Activated CD8-positive, alpha-beta memory T cell treated with anti-CD3 and anti-CD28 coated beads for 1 hour (primary cell): ENCODE measurements around the gene IFT27.
A peak's percentile ranks its signal among the peaks of the same experiment; 100 is the strongest.

Source experiments
- DNase-seq, 2 donors: peaks; one replicate each; pipeline ENCODE4 v3.0.0-alpha.2; 2020; ENCODE audit warnings: low read depth in 1 of 2; ENCODE audit errors: extremely low read depth in 1 of 2

The IFT27 gene

DNA sequence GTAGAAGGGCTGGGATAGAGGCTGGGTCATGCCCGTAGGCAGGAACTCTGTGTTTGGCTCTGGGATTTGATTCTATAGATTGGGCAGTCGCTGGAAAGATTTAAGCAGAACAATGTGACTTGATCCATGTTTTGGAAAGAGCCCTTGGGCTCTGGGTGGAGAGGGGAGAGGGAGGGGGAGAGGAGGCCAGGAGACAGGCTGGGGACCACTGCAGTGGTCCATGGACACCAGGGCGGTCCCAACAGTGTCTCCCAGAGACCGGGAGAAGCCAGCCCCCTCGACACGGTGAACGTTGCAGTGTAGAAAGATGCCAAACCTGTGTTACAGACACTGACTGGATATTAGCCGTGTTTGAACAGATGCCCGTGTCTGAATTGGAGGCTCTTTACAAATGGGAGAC, 21.5 kb upstream of the IFT27 start:
- DNase-seq, result no peak

DNA sequence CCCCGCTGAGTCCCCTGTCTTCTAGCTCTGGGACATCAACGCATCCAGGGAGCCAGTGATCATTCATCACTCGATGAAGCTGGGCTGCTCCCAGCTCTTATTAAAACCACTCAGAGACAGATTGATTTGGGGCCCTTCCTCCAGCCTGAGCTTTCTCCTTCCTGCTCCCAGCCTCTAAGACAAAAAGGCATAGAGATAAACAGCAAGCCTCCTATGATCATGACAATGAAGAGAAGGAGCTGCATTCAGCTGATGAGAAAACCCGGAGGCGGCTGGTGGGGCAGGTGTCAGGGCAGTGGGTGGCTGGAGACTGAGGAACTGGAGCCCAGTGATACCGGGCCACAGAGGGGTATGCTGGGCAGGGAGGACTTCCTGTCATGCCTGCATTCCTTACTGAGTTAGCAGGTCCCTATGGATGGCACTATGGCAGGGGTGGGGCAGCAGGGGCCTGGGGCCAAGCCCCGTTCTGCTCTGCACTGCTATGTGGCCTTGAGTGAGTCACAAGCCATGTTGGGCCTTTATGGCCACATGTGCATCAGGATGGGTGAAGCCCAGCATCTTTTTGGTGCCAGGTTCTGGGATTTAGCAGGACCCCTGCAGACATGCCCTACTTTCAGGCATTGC, 20.7 kb upstream of the IFT27 start:
- no peak for DNase-seq

DNA sequence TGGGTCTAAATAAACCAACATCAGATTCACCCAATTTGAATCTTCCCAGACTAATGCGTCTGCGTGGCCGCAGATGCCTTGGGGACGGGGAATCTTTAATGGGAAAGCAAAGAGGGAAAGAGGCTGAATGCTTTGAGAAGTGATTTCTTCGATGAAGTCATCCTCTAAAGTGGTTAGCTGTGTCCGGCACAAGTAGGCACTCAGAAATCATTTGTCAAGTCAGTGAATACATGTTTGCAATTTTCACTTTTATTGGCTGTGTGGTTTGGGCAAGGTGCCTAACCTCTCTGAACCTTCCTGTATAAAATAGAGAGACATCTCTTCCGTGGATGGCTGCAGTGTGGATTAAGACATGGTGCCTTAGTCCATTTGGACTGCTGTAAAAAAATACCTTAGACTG, 19.7 kb upstream of the IFT27 start:
- no peak for DNase-seq

DNA sequence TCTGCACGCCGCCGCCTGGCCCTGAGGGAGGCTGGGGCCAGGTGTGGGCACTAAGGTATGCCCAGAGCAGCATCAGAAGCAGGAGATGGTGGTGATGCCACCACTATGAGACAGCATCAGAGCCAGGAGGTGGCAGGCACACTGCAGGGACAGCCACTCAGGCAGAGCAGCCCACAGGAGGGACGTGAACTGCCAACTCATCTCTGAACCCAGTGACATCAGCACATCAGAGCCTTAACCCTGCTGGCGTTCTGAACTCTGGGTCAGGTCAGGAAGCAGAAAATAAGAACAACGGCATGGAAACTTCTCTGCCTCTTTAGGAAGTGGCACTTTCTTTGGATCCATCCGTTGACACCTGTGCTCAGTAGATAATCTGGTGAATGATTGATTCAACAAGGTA, 14.7 kb upstream of the IFT27 start:
- DNase-seq, result no peak

DNA sequence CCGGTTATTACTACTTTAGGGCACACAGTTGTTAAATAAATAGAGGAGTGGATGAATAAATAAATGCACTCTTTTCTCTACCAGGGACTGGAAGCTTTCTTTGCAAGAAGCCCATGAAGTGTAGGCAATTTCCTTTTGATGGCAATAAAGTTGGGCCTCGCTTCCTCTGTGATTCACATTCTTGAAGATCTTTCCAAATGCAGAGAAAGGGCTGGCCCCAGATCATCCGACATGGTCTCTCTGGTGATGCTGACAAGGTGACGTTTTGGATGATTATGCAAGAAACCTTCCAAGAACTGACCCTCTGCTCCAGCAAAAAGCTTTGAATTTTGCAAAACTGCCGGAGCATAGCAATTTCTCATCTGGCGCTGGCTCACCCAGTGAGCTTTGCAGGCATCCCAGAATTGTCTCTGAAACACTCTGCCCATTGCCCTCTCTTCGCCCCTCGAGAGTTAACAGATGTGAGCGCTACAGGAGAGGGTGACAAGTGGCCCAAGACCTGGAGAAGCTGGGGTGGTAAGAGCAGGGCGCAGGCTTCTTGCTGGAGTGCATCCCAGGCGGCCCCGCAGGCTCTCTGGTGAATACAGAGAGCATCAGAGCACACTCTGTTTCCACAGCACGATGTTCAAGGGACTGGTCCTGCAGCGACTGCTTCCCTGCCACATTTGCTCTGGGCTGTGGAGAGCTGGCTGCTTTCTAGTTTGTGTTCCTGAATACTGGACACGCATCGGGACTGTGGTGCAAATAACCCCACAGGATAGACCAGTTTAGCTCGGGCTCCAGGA, 11.5 kb upstream of the IFT27 start:
- DNase-seq, result no peak

DNA sequence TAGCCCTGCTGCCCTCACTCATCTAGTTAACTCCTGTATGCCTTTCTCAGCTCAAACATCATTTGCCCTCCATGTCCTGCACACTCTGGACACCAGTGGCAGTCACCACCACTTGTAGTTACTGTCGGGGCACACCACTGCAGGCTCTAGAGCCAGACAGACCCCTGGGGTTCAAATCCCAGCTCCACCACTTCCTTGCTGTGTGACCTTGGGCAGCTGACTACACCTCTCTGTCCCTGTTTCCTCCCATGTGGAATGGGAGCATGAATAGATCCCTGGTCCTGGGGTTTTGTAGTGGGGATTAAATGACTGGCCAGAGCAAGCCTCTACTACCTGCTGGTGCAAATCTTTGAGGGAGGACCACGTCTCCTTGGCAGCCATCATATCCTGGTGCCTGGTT, 7.8 kb upstream of the IFT27 start:
- DNase-seq, result no peak

DNA sequence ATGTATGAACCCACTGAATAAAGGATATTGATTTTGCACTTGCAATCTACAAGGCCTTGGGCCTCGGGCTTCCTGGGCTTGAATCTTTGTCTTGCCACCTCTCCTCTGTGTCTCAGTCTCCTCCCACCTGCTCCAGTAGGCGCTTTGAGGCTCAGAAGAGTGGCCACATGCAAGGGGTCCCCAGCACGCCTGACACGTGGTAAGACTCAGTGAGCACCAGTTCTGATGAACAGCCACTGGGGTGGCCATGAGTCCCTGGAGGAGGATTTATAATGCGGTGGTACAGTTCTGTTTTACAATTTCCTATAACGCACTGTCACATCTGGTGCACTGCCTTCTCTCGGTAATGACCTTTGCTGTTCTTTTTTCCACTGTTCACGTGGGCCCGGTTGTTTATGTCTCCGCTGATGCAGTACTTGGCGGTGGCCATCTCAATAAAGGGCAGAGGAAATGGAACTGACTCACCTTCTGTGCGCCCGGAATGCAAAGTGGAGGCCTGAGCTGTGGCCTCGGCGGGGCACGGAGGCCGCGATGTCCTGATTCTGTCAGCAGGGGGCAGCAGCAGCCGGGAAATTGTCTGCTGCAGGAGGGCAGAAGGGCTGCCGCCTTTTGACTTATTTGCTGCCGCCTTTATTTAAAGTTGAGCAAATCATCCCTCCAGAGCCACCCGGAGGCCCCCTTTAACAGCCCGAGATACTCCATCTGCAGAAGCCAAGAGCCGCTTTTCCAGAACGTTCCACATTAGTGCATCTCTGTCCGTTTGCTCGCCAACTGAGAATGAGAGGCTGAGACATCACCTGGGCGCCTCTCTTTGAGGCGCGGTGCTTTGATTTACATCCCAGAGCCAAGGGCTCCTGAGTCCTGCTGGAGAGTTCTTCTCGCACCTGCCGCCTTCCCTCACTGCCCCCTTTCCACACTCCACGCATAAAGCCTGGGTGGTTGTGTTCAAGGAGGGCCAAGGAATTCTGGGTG, 6.0 kb upstream of the IFT27 start:
- DNase-seq, result peak; percentile 58 to 75

DNA sequence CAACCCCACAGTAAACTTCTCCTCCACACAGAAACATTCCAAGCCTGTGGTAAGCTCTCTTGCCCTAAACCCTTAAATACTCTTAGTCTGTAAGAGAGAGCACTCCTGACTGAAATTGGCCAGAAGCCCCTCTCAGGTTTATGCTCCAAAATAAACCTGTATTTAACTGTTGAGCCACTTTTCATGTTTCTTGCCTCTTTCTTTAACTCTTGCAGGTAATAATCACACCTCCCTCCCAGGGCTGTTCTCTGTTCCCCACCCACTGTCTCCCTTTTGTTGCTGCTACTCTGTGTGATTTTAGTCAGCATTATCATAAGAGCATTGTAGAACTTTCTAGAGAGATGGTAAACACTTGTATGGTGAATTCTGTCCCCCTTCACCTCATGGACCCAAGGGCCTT, 2.1 kb upstream of the IFT27 start:
- no peak for DNase-seq

DNA sequence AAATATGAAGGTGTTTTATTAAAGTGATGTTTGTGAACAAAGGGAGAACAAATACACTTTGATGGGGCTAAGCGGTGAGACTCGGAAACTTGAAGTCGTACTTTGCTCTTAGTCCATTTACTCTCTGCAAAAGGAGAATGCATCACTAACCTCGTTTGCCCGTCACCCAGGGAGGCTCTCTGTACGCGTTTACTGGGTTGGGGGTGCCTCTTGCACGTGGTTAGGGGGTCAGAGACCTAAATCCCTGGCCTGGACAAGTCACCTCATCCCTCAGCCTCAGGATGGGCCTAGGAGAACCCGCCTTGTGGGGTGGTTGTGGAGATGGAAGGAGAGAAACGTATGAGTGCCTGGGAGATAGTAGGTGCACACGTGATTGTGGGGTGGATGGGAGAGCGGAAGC, 803 bp upstream of the IFT27 start:
- DNase-seq, result no peak

DNA sequence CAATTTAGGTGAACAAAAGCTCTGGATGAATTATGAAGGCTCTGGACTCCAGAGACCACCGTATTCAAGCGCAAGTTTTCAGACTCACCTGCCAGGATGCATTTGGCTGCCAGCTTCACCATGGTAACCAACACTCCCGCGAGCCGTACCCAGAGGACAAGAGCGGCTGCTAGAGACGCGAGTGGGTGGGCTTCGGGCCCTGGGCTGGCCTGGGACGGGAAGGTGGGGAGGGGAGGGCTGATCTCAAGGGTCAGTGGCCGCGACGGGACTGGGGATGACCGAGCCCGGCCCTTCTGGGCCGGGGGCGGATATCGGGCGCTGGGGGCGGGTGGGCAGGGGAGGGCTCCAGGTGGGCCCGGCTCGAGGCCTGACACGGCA, 344 bp downstream of the IFT27 start:
- DNase-seq, result peak in 1 of 2 donors; percentile 15

DNA sequence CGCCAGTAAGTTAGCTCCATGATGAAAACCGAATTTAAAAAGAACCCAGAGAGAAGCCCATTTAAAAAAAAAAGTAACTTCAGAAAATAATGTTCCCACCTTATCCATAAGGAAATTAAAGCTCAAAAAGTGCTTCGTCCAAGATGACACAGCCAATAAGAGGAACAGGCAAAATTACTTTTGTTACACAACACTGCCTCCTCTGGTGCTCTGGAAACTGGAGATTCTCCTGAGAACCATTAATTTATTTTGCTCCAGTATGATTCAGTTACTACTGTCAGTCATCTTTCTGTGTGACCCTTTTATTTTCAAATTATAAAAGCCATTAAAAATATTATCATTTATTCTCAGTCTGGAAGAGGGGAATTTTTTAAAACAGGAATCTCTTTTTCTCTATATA, 2.0 kb downstream of the IFT27 start:
- no peak for DNase-seq

DNA sequence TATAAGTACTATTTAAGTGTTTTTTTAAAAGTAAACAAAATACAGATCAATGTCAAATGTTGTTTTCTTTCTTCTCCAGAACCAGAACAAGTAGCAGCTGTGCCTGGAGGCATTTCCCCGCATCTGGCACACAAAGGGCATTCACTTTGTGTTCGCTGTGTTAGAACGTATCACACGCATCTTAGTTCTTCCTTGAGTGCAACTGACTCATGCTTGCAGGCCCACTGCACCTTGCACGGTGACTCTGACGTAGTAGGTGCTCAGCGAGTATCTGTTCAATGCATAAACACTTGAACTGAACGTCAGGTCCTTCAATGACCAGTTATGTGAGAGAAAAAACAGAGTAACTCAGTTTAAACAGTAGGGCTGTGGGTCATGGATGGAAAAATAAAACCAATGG, 3.5 kb downstream of the IFT27 start:
- no peak for DNase-seq

DNA sequence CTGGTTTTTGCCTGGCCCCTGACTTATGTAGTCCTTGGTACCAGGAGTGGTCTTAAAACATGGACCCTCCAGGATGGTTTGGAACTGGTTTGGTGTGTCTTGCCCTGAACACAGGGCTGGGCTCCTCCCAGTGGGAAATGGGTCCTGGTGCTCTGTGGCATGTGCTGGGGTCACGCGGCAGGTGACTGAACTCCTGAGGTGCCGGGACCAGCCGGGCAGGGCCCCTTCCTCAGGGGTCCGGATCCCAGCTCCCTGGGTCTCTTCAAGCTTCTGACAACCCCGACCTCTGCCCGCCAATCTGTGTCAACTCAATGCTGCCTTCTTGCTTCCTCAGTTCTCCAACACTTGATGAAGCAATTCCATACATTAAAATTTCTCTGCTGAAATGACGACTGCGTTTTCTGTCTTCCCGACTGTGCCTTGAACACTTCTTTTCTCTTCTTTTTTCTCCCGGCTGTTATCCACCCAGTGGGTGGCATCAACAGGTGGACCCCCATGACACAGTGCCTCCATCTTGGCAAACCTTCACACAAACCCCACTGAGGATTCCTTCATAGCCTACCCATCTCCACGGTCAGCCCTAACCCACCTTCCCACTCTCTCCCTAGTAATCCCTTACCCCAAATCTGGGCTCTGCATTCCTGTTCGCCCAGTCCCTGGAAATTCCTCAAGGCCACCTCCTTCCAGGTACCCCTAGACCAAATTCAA, 4.4 kb downstream of the IFT27 start:
- DNase-seq, result no peak

DNA sequence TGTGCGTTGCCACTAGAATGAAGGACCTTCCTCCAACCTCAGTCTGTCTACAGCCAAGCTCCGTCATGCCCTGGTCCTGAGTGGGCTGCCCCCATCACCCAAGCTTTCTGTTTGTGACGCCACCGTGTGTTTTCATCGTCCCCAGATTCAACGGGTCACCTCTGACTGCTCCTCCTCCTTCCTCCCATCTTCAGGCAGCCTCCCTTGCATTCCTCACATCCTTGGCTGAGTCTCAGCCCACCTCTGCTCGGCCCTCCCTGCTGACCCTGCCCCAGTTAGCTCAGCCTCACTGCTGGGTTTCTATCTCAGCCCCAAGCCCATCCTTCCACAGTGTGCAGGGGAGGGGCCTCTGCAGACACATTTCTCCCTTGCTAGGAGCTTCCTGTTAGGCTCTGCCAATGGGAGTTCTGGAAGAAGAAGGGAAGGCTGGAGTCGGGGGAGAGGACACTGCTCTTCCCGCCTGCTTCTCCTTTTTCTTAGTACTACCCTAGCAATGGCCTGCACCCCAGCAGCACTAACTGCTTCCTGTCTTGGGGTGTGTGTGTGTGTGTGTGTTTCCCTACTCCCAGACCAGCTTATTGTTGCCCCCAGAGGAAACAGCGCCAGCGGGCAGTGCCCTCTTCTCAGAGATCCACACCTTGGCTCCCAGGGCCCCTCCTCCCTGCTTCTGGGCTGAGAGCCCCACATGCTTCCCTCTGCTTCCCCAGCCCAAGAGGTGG, 5.2 kb downstream of the IFT27 start:
- no peak for DNase-seq

DNA sequence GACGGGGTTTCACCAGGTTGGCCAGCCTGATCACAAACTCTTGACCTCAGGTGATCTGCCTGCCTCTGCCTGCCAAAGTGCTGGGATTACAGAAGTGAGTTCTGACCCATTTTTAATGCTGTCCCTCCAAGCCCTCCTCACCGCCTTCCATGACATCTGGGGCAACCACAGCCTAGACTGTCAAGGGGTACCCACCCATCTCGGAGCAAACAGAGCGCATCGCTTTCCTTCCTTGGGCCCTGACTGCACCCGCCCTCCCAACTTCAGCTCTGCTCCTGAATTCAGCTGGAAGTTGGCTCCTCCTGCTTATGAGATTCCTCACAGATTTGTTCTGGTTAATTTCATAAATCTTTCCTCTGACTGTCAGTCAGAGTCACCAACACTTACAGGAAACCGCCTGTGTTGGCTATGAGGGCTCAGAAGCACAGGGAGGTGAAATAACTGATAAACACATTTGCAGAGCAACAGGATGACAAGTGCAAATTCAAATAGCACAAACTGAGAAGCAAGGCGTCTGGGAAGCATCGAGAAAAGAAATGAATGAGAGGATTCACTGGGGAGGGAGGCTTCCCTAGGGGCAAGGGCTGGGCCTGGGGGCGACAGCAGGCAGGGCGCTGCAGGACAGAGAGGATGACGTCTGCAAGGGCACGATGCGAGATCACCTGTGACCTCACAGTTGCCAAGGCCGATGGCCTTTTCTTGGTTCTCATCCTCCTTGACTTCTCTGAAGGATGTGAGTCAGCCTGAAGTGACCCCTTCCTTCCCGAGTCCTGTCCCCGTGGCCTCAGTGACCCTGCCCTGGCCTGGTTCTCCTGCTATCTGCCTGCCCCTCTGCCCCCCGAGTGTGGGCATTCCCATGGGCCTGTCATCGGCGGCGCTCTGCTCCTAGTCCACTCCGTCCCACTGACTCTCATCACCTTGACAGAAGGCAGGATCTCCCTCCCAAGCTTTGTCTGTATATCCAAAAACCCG, 6.1 kb downstream of the IFT27 start:
- no peak for DNase-seq

DNA sequence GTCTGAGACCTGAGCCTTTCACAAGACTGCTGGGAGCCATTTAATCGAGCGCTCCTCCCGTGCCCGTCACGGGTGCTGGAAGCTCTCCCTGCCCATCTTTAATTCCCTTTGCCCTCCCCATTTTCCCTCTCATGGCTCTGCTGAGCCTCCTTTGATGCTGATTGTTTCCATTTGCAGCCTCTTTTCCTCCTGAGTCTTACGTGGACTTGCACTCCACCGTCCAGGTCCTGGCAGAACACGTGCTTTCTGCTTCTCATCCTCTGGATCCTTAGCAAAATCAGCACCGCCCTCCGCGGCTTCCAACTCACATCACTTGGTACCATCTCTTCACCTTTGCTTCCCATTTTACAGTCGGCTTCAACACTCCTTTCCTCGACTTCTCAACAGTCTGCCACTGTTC, 7.3 kb downstream of the IFT27 start:
- DNase-seq, result no peak

DNA sequence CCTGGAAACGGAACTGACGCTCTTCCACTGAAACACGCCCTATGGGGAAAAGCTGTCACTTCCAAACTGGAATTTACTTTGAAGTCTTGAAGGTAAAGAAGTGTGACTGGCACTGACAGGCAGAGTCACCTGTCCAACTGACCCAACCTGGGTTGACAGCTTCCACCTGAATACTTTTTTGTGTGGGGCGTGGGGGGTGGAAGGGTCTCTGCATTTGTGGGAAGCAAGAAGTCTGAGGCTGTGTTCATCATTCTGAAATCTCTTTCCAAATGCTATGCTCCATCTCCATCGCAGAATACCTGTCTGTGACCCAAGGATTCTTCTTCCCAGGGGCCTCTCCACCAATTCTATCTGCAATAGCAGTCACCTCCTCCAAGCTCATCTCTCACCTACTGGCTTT, 7.8 kb downstream of the IFT27 start:
- DNase-seq, result no peak

DNA sequence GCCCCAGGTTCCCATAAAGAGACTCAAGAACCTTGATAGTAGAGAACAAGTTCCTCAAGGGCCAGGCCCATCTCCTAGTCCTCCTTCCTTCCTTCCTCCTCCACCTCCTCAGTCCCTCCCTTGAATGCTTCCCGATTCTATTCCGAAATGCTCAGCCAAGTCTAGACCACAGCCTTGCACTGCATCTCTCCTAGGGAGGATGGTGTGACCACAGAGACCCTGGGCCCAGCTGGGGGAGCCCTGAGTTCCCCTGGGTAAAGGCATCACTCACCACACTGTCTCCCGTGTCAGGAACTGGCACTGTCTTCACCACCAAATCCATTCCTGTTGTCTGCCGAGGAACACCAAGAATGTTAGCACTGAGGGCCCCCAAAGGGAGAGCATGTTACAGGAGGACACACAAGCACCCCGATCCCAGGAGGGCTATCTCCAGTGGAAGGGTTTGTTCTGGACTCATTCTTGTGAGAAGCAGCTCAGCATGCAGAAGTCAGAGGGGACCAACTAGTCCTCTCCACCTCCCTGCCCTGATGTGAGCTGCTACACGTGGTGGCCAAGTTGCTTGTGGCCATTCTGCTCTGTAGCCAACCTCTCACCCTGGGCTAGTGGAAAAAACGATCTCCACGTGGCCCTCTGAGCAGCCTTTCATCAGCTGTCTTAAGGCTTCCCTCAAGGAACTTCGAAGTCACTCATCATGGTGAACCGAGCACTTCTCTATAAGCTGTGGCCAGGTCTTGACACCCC, 8.7 kb downstream of the IFT27 start:
- no peak for DNase-seq
